ENCODE measurements around the gene PITPNM3.

Gene PITPNM3

GRCh38 chr17:6408735-6409134 lies 147.6 kb downstream of the PITPNM3 start:
- no peak overlapping the region for H3K4me3 ChIP-seq (ENCODE audit: low read depth, low read length)
- H3K27me3 ChIP-seq (ENCODE audit: insufficient read depth, low read depth, severe bottlenecking): no peaks in the 10 kb centered on the region
- DNase-seq: no peak
- TF ChIP-seq, protein P1, sequence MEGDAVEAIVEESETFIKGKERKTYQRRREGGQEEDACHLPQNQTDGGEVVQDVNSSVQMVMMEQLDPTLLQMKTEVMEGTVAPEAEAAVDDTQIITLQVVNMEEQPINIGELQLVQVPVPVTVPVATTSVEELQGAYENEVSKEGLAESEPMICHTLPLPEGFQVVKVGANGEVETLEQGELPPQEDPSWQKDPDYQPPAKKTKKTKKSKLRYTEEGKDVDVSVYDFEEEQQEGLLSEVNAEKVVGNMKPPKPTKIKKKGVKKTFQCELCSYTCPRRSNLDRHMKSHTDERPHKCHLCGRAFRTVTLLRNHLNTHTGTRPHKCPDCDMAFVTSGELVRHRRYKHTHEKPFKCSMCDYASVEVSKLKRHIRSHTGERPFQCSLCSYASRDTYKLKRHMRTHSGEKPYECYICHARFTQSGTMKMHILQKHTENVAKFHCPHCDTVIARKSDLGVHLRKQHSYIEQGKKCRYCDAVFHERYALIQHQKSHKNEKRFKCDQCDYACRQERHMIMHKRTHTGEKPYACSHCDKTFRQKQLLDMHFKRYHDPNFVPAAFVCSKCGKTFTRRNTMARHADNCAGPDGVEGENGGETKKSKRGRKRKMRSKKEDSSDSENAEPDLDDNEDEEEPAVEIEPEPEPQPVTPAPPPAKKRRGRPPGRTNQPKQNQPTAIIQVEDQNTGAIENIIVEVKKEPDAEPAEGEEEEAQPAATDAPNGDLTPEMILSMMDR (IDR thresholded peaks at IDR 0.05; ENCODE audit: low read depth, low read length): no peak
- no peaks in the 10 kb centered on the region for H3K36me3 ChIP-seq
- H3K9me3 ChIP-seq (ENCODE audit: severe bottlenecking): peaks cover 7% of the 10 kb centered on the region
- H3K27ac ChIP-seq: no peak overlapping the region

GRCh38 chr17:6408276-6408675 lies 148.1 kb downstream of the PITPNM3 start:
- Histone ChIP-seq H3K9me3 (ENCODE audit: severe bottlenecking) (peaks cover 7% of the 10 kb centered on the region), H3K27me3 (ENCODE audit: insufficient read depth, low read depth, severe bottlenecking) (no peaks in the 10 kb centered on the region), H3K27ac (no peak overlapping the region), H3K36me3 (no peaks in the 10 kb centered on the region), H3K4me3 (ENCODE audit: low read depth, low read length) (no peak overlapping the region)
- TF ChIP-seq, protein P1 (IDR thresholded peaks at IDR 0.05; ENCODE audit: low read depth, low read length): no peak
- DNase-seq: no peak

DNA sequence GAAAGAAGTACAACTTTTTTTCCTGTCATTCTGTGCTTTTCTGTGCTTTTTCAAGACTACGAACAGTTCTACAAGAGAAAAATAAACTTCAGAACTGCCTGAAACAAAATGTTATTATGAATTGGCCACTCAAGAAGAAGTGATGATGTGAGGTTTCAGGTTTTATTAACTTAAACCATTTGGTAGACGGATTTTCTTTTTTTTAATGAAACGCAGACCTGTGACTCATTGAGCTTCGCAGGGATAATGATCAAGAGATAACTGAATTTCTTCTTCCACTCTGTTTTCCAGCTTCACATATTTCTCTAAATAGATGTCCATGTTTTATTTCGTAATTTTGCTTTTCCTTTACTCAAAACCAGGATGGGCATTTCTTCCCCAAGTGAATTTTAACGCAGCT lies 154.1 kb downstream of the PITPNM3 start:
- H3K27me3 ChIP-seq (ENCODE audit: insufficient read depth, low read depth, severe bottlenecking): no peaks in the 10 kb centered on the region
- no peaks in the 10 kb centered on the region for H3K9me3 ChIP-seq (ENCODE audit: severe bottlenecking)
- H3K36me3 ChIP-seq: no peaks in the 10 kb centered on the region
- no peak overlapping the region for H3K4me3 ChIP-seq (ENCODE audit: low read depth, low read length)
- no peak overlapping the region for H3K27ac ChIP-seq
- DNase-seq: no peak
- TF ChIP-seq, protein P1 (IDR thresholded peaks at IDR 0.05; ENCODE audit: low read depth, low read length): no peak
